Measurements from ENCODE around the gene FRMD4A. TPM values are rescaled to one million over a fixed set of nuclear protein-coding genes. Genes with fewer than 3 reads are reported as not detected.

Gene FRMD4A
- total and polyA plus RNA-seq, 2 of the 4 experiments (the other 2 are of a cell fraction): 30.3 to 68.8 TPM

GRCh38 chr10:14004536-14004935, 326.2 kb downstream of the FRMD4A start:
- Histone ChIP-seq H2AK9ac (replicated peaks; ENCODE audit: low read depth, low read length, poor library complexity) (no peak overlapping the region), H3K9me3 (ENCODE audit: control insufficient read depth, insufficient read depth, low read length) (no peaks in the 10 kb centered on the region), H3K4ac (ENCODE audit: low read depth, low read length) (no peak overlapping the region; the same call in 1 of the 2 replicates), H2BK15ac (ENCODE audit: low read depth, low read length) (no peak overlapping the region), H3K18ac (ENCODE audit: low read depth, low read length) (no peak overlapping the region), H3K9ac (ENCODE audit: low read depth, low read length) (no peak overlapping the region), H2AK5ac (ENCODE audit: low read depth, low read length) (no peak overlapping the region), H3K27ac (ENCODE audit: insufficient read depth, low read length) (no peak overlapping the region), H3K4me2 (ENCODE audit: low read depth, low read length) (no peak overlapping the region), H4K8ac (ENCODE audit: low read depth in 2 of 2, low read length in 2 of 2) (no peak overlapping the region; a peak in 1 of 4 replicates), H3K79me1 (ENCODE audit: low read depth in 1 of 2, low read length in 2 of 2) (peaks cover 3 to 32% of the 10 kb centered on the region in 2 experiments; a peak in 3 of 4 replicates), H4K5ac (ENCODE audit: low read depth, low read length) (no peak overlapping the region), H4K91ac (ENCODE audit: insufficient read depth, low read depth, low read length) (no peak overlapping the region), H2AFZ (replicated peaks; ENCODE audit: low read length, poor library complexity) (no peak overlapping the region), H3K23ac (ENCODE audit: low read depth, low read length) (no peak overlapping the region), H2BK5ac (ENCODE audit: low read depth, low read length, poor library complexity, severe bottlenecking) (no peak overlapping the region), H4K20me1 (ENCODE audit: insufficient read depth, low read length) (no peaks in the 10 kb centered on the region; the same call in 1 of the 2 replicates), H3K27me3 (ENCODE audit: control insufficient read depth, insufficient read depth, low read length) (no peaks in the 10 kb centered on the region), H3K56ac (ENCODE audit: extremely low read depth, insufficient read depth, low read length) (no peak overlapping the region), H3K9me1 (ENCODE audit: insufficient read depth, low read length) (no peaks in the 10 kb centered on the region), H3K36me3 (ENCODE audit: control insufficient read depth, insufficient read depth, low read length) (no peaks in the 10 kb centered on the region; the same call in 1 of the 2 replicates), H3K4me1 (ENCODE audit: control insufficient read depth, insufficient read depth, low read length) (no peaks in the 10 kb centered on the region), H3K14ac (replicated peaks; ENCODE audit: low read depth, low read length) (no peak overlapping the region), H3K4me3 (ENCODE audit: insufficient read depth, low read depth, low read length) (no peak overlapping the region), H2BK120ac (ENCODE audit: low read depth, low read length) (no peak overlapping the region), H2BK20ac (ENCODE audit: low read depth, low read length) (no peak overlapping the region; the same call in 1 of the 2 replicates)
- WGBS, 2 experiments (ENCODE audit: extremely low coverage in 2 of 2, insufficient read length in 1 of 2): no CpG with 5 or more reads among the region's 4 CpGs
- intact Hi-C loops (cut with micrococcal nuclease): no loop called here
- in situ Hi-C loops (cut with MboI; ENCODE audit: low sequenced_read_pairs): no loop called here
- TF ChIP-seq RAD21 (IDR thresholded peaks at IDR 0.05; ENCODE audit: low read length): no peak
- TF ChIP-seq RFX5 (IDR thresholded peaks at IDR 0.05; ENCODE audit: low read depth, low read length): no peak
- no peak for TF ChIP-seq CHD1 (IDR thresholded peaks at IDR 0.05; ENCODE audit: low read depth, low read length)
- no peak for TF ChIP-seq CEBPB (IDR thresholded peaks at IDR 0.05; ENCODE audit: low read depth, low read length)
- TF ChIP-seq MAFK (IDR thresholded peaks at IDR 0.05; ENCODE audit: low read depth, low read length): no peak
- TF ChIP-seq FOS (IDR thresholded peaks at IDR 0.05; ENCODE audit: low read depth, low read length): no peak
- no peak for TF ChIP-seq BHLHE40 (IDR thresholded peaks at IDR 0.05; ENCODE audit: low read depth, low read length)
- no peak for TF ChIP-seq MAZ (IDR thresholded peaks at IDR 0.05; ENCODE audit: borderline replicate concordance, low read depth, low read length)
- TF ChIP-seq CTCF (conservative IDR thresholded peaks at IDR 0.05; ENCODE audit: low read depth, low read length): no peak
- TF ChIP-seq ELK1 (IDR thresholded peaks at IDR 0.05; ENCODE audit: borderline replicate concordance, low read depth, low read length): no peak
- no peak for TF ChIP-seq MXI1 (IDR thresholded peaks at IDR 0.05; ENCODE audit: borderline replicate concordance, low read depth, low read length)
- no peak for TF ChIP-seq USF2 (IDR thresholded peaks at IDR 0.05; ENCODE audit: low read depth, low read length)
- TF ChIP-seq SMC3 (IDR thresholded peaks at IDR 0.05; ENCODE audit: low read depth, low read length): no peak
- ATAC-seq (ENCODE audit: low read depth) (no peak), DNase-seq (peak; percentile 35)
- POLR2A ChIA-PET (ENCODE audit: unreplicated experiment): no interaction called here
- dilution Hi-C loops (cut with HindIII; ENCODE audit: low sequenced_read_pairs, unreplicated experiment): no loop called here
- no TSS peak for BruUV-seq (replicated peaks)
- CTCF ChIA-PET: no interaction called here

All from IMR-90 (cell line).